GM18498 (cell line): ENCODE results near the gene TUBB4B.

Experiments used
- ATAC-seq: cut with Tn5 transposase; IDR thresholded peaks from one replicate; pipeline ENCODE4 v1.9.1; 2021; ENCODE audit warnings: mild to moderate bottlenecking, moderate library complexity; ENCODE audit not compliant: unreplicated experiment

The TUBB4B gene

GRCh38 chr9:137240841-137241489 lies at the start of gene TUBB4B:
Gene TUBB4B, plus strand, starts transcription at chr9:137241287. Its CDS starts 74 bp downstream, at chr9:137241361.
- peak; percentile 71 for ATAC-seq

GRCh38 chr9:137191691-137192447 lies 49.2 kb upstream of the TUBB4B start:
- no peak for ATAC-seq

- ATAC-seq: no peak
Observed at GRCh38 chr9:137192448-137192780, 48.7 kb upstream of the TUBB4B start.

- ATAC-seq: no peak
Observed at GRCh38 chr9:137192859-137193258, 48.2 kb upstream of the TUBB4B start.

DNA sequence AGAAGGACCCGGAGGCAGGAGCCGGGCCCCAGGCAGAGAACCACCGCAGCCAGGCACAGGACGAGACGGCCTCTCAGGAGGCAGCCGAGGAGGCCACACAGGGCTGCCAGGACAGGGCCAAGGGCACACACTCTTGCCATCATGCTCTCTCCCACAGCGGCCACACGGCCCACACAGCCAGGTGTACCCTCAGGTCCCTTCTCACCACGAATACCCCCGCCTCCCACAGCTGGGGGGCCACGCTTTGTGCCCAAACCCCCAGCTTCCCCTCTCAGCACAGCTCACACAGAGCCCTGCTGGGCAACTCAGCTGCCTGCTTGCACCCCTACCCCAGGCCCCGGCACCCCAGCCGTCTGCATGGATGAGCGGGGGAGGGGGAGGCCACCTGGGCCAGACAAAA lies 47.3 kb upstream of the TUBB4B start:
- no peak for ATAC-seq

DNA sequence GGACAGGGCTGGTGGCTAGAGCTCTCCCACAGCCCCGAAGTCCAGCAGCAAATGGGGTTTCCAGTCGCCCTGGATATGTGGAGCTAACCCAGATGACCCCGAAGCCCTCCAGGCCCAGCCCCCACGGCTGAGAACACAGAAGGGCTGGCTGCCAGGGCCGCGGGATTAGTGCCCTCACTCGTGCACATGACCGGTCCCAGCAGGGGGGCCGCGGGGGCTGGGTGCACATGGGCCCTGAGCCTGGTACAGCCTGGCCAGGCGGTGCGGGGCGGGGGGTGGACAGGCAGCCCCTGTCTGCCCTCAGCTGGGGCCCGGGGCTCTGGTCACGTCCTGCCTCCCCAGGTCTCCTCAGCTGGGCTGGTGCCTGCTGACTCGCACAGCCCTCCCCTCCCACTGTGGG lies 46.7 kb upstream of the TUBB4B start:
- ATAC-seq: no peak

DNA sequence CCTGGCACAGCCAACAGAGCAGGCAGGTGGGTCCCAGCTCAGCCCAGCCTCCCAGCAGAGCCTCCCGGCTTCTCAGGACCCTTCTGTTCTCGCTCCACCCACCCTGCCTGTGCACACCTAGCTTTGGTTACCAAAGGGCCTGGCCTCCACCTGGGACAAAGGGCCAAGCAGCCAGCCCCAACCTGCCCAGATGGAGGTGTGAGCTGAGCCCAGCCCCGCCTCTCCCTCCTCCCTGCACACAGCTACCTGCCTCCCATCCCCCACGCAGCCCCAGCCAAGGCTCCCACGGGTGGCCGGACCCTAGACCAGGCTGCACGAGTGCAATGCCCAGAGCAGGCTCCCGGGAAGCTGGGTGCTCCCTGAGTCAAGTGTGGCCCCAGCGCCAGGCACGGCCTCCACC lies 46.2 kb upstream of the TUBB4B start:
- ATAC-seq: no peak

DNA sequence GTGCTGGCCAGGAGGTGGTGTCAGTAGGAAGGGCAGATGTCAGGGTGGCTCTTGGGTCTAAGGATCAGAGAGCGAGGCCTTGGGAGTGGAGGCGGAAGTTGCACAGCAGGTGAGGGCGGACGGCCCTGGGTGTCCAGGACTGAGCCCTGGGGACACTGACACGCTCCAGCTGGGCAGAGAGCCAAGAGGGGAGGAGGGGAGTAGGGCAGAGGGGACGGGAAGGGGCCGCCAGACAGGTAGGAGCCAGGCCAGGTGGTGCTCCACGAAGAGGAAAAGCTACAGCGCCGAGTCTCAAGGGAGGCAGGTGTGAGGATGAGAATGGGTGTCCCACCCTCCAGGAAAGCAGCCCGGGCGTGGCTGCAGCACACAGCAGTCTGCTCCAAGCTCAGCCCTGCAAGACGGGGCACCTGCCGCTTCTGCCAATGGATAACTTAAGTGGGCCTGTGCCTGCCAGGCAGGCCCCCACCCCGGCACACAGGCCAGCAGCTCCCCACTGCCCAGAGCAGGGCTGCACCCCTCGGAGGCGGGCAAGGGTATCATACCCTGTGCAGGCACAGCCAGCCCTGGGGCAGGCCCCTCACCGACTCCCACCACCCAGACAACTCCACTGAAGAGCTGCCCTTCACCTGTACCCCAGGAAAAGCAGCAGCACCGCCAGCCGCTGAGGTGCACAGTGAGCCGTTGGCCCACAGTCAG lies 45.4 kb upstream of the TUBB4B start:
- ATAC-seq: no peak

- ATAC-seq: no peak
Observed at GRCh38 chr9:137198051-137198901, 42.8 kb upstream of the TUBB4B start.

DNA sequence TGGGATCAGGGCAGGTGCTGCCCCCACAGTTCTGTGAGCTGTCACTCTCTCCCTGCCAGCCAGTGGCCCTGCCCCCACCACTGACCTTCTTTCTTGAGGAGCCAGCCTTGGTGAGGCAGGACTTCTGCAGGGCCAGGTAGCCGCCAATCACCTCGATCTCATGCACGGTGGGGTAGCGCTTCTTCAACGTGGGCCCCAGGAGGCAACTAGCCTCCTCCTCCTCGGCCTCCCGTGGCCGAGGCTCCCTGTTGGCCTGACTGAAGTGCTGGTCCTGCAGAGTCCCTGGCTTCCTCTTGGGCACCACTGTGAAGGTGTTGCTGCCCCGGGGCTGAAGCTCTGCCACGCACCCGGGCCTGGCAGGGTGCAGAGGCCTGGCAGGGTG lies 42.2 kb upstream of the TUBB4B start:
- no peak for ATAC-seq

DNA sequence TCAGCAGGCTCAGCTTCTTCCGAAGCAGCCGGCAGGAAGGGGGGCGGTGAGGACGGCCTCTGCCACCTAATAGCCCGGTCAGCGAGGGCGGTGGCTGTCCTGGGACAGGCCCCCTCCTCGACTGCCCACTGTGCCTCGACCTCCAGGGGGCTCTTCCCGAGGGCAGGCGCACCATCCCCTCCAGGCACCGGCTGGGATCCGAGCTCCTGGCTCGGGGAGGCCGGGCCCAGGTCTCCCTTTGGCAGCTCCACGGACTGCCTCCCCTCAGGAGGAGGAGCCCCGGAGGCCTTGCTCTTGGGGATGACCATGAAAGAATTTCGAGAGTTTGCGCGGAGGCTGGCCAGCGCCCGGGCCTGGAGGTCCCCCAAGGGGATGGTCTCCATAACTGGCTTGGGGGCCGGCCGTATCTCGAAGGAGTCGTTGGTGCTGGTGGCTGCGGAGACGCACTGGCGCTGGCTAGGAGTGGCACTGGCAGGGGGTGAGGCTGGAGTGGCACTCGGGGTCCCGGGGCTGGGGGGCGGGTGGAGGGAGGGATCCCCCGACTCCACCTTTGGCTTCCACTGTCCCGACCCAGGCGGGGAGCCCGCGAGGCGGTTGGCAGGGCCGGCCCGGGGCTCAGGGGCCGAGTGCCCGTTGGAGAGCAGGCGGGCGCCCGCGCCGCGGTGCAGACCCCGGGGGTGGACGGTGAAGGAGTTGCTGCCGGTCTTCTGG lies 41.5 kb upstream of the TUBB4B start:
- no peak for ATAC-seq

DNA sequence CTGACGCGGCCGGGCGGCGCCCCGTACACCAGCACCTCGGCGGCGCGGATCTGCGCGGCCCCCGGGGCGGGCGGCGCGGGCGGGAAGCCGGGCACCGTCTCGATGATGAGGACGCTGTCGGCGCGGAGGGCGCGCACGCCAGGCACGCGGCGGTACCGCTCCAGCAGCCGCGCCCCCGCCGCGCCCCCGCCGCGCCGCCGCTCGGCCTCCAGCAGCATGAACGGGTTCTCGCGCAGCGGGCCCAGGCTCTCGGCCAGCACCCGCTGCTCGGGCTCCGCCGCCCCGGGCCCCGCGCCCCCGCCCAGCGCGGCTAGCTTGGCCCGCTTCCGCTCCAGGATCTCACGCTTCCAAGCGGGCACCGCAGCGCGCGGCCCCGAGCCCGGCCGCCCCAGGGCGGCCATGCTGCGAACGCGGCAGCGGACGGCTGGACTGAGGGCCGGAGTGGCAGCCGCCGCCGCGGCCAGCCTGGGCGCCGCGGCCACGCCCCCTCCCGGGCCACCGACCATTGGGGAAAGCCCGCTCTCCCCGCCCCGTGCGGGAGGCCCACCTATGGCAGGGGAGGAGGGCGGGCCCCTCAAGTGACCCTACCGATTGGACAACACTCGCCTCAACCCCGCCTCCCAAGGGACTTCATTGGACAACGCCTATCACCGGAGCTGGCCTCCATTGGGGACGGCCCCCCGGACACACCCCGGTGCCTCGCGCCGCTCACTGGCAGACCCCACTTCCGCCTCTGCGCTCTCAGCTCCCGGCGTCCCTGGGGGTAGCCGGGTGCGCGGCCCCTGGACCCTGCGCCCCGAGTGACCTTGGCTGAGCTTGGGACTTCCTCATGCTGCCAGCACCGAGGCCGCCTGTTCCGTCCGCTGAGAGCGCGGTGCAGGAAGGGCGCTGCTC lies 40.5 kb upstream of the TUBB4B start, which contains the start of gene TPRN:
Gene TPRN, minus strand, starts transcription at position 431 of the 894 bp plus-strand sequence. Its CDS starts 30 bp downstream, at position 401.
- ATAC-seq: peak; percentile 92

DNA sequence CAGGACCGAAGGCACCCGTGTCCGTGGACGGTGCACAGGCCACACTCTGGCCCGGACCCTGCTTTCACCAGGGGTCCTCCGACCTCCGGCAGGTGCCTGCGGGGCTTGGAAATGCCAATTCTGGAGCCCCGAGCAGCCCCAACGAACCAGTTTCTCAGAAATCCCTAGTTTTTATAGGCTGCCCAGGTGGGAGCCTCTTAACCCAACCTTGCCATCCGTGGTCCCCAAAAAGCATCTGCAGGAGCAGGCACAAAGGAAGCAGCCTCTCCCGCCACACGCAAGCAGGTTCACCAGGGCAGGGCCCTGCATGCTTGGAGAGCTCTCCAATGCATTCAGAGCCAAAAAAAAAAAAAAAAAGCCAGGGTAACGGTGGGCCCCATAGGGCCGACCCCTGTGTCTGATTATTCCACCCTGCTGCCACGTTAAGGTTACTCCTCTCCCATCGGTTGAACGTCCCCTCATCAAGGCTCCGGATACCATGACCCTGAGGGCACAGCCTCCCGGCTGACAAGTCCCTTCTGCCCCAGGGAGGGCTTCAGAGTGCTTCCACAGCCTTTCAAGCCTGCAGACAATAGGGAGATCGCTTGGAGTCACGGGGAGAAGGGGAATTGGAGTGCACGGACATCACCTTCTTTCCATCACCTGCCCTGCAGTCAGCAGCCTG lies 39.8 kb upstream of the TUBB4B start:
- no peak for ATAC-seq

GRCh38 chr9:137202966-137203365 lies 38.1 kb upstream of the TUBB4B start:
- no peak for ATAC-seq

GRCh38 chr9:137204731-137205125 lies 36.4 kb upstream of the TUBB4B start:
- no peak for ATAC-seq

GRCh38 chr9:137205126-137206069 lies 35.7 kb upstream of the TUBB4B start, which contains the start of the genes NDOR1 and TMEM203:
Gene NDOR1, plus strand, starts transcription at chr9:137205700. Its CDS starts 78 bp downstream, at chr9:137205778.
Gene TMEM203, minus strand, starts transcription at chr9:137205648. Its CDS starts 234 bp downstream, at chr9:137205414.
- ATAC-seq: peak; percentile 39

DNA sequence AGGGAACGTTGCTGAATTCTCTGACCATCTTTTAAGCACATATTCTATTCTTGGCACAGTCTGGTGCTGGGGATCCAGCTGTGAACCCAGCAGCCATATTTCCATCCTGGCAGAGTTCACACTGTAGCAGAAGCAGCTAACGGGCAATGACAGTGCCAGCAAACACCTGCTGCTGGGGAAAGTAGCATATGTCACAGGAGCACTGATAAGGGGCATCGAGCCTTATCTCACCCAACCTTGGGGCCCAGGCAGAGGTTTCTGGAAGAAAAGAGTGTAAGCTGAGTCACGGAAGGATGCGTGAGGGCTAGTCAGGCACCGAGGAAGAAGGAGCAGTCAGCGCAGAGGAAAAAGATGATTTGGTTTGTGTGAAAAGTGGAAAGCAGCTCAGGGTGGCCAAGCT lies 34.5 kb upstream of the TUBB4B start:
- no peak for ATAC-seq

DNA sequence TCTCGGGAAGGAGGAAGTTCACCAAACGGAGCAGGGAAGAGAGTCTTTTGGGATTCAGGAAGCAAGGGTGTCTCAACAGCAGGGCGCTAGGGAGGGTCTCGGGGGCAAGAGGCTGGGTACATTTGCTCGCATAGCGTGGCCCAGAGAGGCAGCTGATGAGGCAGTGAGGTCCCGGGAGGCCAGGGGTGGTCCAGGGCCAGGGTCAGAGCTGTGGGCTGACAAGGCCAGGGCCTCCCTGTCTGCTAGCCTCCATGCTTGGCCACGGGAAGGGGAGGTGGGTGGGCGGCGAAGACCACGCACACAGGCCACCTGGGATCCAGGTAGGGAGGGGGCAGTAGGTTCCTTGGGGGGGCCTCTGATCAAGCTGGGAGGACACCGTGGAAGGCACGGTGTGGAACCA lies 29.6 kb upstream of the TUBB4B start:
- ATAC-seq: no peak
